Mesothelial cell of epicardium (in vitro differentiated cells): ENCODE measurements around the gene PLXNB2. TPM values are rescaled to one million over a fixed set of nuclear protein-coding genes. Genes with fewer than 3 reads are reported as not detected.
"Not testable (repeated sequence)": the region's sequence is repeated elsewhere in the genome, so short reads cannot be mapped to it uniquely, and the experiment has no call there.

Source experiments
- DNase-seq, 2 experiments: peaks; one replicate each; pipeline ENCODE4 v3.0.0; 2021; ENCODE audit warnings: low spot score in 2 of 2; ENCODE audit not compliant: unreplicated experiment in 2 of 2
- H3K27ac Mint-ChIP-seq: 2 replicates; pipeline ENCODE4 v1.8.0; 2021; ENCODE audit warnings: mixed read lengths
- H3K27me3 Mint-ChIP-seq: 2 replicates; pipeline ENCODE4 v1.8.0; 2021; ENCODE audit warnings: low read depth, mixed read lengths
- H3K36me3 Mint-ChIP-seq: 2 replicates; pipeline ENCODE4 v1.8.0; 2021; ENCODE audit warnings: mixed read lengths
- H3K4me1 Mint-ChIP-seq: 2 replicates; pipeline ENCODE4 v1.8.0; 2021; ENCODE audit warnings: mixed read lengths
- H3K4me3 Mint-ChIP-seq: 2 replicates; pipeline ENCODE4 v1.8.0; 2021; ENCODE audit warnings: mild to moderate bottlenecking, moderate library complexity, mixed read lengths
- H3K9me3 Mint-ChIP-seq: 2 replicates; pipeline ENCODE4 v1.8.0; 2021; ENCODE audit warnings: mixed read lengths
- total RNA-seq: library from RNA; stranded (reverse); gene quantifications from 3 replicates; pipeline ENCODE4 v1.2.1, GENCODE V29; 2021
- TF ChIP-seq, protein P1 (sequence below): fragments of 200-600 bp; sonication (generic); IDR thresholded peaks from one replicate; pipeline ENCODE4 v1.5.0; 2021; ENCODE audit warnings: antibody characterized with exemption; ENCODE audit not compliant: unreplicated experiment

The PLXNB2 gene
- total RNA-seq, 1 donor from 2014 or later = 467 TPM

DNA sequence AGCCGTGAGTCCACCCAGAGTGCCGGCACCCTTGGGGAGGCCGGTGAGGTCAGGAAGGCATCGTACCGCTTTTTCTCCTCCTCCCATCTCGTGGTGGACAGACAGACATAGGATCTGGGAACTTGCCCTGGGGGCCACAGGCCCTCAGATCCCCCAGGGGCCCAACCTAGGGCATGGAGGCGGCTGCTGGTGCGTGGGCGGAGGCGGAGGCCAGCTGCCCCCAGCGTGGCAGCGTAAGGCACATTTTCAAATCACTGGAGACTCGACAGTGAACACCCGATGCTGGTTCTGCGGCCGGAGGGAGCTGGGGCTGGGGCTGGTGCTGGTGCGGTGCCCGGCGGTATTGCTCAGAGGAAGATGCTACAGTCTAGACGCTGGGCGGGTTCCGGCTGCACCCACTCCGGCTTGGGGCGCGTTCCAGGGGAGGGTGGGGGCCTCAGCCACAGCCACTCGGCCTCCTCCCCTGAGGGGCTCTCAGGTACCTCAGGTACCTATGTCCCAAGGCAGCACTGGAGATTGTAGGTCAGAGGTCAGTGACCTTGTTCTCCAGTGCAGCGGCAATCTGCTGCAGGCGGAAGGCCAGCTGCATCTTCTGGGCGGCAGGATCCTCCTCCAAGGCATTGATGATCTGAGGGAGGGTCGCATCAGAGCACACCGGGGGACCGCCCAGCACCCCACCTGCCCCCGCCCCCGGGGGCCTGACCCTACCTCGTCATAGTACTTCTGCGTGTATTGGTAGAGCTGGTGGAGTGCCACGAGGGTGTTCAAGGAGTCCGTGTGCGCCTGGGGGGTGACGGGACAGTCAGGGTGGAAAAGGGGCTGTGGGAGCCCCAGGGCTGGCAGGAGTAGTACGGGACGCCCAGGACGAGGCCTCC is 32.0 kb downstream of the PLXNB2 start:
- Mint-ChIP-seq H3K4me1 (peaks cover 16% of the 10 kb centered on the region), H3K27me3 (no peaks in the 10 kb centered on the region), H3K27ac (peak overlapping the region; percentile 69), H3K36me3 (peaks cover 17% of the 10 kb centered on the region), H3K4me3 (no peak overlapping the region), H3K9me3 (no peaks in the 10 kb centered on the region)
- TF ChIP-seq, protein P1, sequence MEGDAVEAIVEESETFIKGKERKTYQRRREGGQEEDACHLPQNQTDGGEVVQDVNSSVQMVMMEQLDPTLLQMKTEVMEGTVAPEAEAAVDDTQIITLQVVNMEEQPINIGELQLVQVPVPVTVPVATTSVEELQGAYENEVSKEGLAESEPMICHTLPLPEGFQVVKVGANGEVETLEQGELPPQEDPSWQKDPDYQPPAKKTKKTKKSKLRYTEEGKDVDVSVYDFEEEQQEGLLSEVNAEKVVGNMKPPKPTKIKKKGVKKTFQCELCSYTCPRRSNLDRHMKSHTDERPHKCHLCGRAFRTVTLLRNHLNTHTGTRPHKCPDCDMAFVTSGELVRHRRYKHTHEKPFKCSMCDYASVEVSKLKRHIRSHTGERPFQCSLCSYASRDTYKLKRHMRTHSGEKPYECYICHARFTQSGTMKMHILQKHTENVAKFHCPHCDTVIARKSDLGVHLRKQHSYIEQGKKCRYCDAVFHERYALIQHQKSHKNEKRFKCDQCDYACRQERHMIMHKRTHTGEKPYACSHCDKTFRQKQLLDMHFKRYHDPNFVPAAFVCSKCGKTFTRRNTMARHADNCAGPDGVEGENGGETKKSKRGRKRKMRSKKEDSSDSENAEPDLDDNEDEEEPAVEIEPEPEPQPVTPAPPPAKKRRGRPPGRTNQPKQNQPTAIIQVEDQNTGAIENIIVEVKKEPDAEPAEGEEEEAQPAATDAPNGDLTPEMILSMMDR = no peak
- no peak for DNase-seq

DNA sequence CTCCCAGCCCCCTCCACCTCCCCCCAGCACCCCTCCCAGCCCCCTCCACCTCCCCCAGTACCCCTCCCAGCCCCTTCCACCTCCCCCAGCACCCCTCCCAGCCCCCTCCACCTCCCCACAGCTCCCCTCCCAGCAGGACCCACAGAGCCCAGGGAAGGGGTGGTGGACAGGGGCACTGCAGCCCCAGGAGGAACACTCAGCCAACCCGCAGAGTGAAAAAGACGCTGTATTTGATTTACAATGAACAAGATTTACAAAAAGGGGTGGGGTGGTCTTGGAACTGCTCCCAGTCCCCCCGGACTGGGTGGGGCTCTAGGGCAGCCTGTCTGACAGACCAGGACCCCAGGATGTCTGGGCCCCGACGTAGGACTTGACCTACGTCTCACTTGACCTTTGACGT is 32.7 kb downstream of the PLXNB2 start:
- H3K36me3 Mint-ChIP-seq = peaks cover 17% of the 10 kb centered on the region
- H3K4me3 Mint-ChIP-seq = no peak overlapping the region
- no peaks in the 10 kb centered on the region for H3K9me3 Mint-ChIP-seq
- no peaks in the 10 kb centered on the region for H3K27me3 Mint-ChIP-seq
- peak overlapping the region; percentile 69 for H3K27ac Mint-ChIP-seq
- peaks cover 16% of the 10 kb centered on the region for H3K4me1 Mint-ChIP-seq
- TF ChIP-seq, protein P1 = no peak
- no peak for DNase-seq

DNA sequence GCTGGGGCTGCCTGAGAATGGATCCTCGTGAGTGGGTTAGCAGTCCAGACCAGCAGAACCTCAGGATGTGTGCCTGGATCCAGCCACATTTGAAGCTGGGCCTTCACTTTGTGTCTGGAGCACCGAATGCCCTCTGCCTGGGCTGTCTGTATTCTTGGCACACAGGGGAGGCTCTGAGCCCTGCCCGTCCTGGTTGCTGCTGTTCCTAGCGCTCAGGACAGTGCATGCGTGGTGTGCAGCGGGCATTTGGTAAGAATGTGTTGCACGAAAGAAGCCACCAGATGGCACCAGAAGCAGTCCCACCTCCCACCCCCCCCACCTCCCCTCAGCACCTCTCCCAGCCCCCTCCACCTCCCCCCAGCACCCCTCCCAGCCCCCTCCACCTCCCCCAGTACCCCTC is 33.1 kb downstream of the PLXNB2 start:
- peaks cover 17% of the 10 kb centered on the region for H3K36me3 Mint-ChIP-seq
- no peaks in the 10 kb centered on the region for H3K9me3 Mint-ChIP-seq
- H3K27ac Mint-ChIP-seq = peak overlapping the region; percentile 44
- H3K27me3 Mint-ChIP-seq = peaks cover 4% of the 10 kb centered on the region
- no peak for DNase-seq
- H3K4me1 Mint-ChIP-seq = peaks cover 18% of the 10 kb centered on the region
- no peak overlapping the region for H3K4me3 Mint-ChIP-seq
- TF ChIP-seq, protein P1 = no peak

DNA sequence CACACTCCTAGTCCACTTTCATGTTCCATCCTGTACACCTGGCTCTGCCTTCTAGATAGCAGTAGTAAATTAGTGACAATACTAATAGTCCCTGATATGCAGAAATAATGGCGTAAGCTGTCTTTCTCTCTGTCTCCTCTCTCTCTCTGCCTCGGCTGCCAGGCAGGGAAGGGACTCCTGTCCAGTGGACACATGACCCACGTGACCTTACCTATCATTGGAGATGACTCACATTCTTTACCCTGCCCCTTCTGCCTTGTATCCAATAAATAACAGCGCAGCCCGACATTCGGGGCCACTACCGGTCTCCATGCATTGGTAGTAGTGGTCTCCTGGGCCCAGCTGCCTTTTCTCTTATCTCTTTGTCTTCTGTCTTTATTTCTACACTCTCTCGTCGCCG is 33.7 kb downstream of the PLXNB2 start:
- H3K4me3 Mint-ChIP-seq, H3K9me3 Mint-ChIP-seq, DNase-seq, H3K27me3 Mint-ChIP-seq: not testable (repeated sequence)
- Mint-ChIP-seq H3K27ac (peak overlapping the region; percentile 44), H3K4me1 (peaks cover 21% of the 10 kb centered on the region), H3K36me3 (peaks cover 17% of the 10 kb centered on the region)

DNA sequence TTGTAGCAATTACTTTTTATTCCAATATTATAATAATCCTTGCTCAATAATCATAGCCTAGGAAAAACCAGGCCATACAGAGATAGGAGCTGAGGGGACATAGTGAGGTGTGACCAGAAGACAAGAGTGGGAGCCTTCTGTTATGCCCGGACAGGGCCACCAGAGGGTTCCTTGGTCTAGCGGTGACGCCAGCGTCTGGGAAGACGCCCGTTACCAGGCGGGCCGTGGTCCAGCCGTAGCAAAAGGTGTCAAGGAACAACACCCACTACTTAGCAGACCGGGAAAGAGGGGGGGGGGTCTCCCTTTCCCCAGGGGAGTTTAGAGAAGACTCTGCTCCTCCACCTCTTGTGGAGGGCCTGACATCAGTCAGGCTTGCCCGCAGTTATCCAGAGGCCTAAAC is 34.1 kb downstream of the PLXNB2 start:
- not testable (repeated sequence) for H3K9me3 Mint-ChIP-seq, DNase-seq, H3K4me3 Mint-ChIP-seq, H3K27ac Mint-ChIP-seq
- Mint-ChIP-seq H3K4me1 (peaks cover 24% of the 10 kb centered on the region), H3K27me3 (peaks cover 14% of the 10 kb centered on the region), H3K36me3 (peaks cover 17% of the 10 kb centered on the region)

DNA sequence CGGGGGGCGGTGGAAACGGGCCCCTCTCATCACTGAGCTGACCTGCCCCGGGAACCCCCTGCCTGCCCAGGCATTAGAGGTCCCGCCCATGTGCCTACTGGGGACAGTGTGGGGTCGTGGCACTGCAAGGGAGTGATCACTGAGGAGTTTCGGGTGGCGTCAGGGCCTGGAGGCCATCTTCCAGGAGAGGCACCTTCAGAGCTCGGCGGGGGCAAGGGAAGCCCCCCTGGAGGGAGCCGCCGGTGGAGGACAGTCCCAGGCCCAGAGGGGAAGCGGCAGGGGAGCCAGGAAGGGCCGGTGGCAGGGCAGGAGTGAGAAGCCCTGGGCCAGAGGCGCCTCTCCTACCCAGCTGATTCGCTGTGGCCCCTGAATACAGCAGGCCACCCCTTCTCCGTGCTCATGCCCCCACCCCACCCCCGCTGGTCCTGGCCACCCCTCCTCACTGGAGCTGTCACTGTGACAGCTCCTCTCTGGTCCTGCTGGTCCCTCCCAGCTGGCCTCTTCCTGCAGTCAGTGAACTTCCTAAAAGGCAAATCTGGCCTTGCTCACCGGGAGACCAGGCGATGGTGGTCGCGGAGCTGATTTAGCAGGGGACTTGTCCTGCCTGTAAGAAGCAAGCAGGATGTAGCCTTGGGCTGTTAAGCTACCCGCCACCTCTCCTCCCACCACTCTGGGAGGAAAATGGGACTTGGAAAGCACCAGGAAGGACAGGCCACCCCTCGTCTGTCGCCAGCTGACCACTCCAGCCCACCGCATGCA is 35.2 kb downstream of the PLXNB2 start:
- Mint-ChIP-seq H3K36me3 (peaks cover 12% of the 10 kb centered on the region), H3K27ac (no peak overlapping the region), H3K27me3 (peaks cover 18% of the 10 kb centered on the region), H3K4me1 (peaks cover 24% of the 10 kb centered on the region), H3K9me3 (no peaks in the 10 kb centered on the region), H3K4me3 (peak overlapping the region; percentile 41)
- DNase-seq = no peak
- TF ChIP-seq, protein P1 = no peak
